Activated T-helper 1 cell treated with anti-CD3 and anti-CD28 coated beads, Interleukin-12 subunit alpha, Interleukin-12 subunit beta, Interleukin-2, Interleukin-4 antibody, amounts not matched to agents 30 ng/mL and 10 ng/mL and 1 ng/mL, durations not matched to agents 14 hours and 24 hours and 36 hours (primary cell): ENCODE data around the gene ZNF652. TPM values are rescaled to one million over a fixed set of nuclear protein-coding genes. Genes with fewer than 3 reads are reported as not detected.
"Not testable (repeated sequence)": the region's sequence is repeated elsewhere in the genome, so short reads cannot be mapped to it uniquely, and the experiment has no call there.

Source experiments
- DNase-seq: peaks from one replicate; pipeline ENCODE4 v3.0.0; 2021; ENCODE audit warnings: low spot score
- H3K27ac Mint-ChIP-seq: one replicate; pipeline ENCODE4 v1.8.0; 2021; ENCODE audit warnings: mild to moderate bottlenecking, mixed read lengths
- H3K27me3 Mint-ChIP-seq: one replicate; pipeline ENCODE4 v1.8.0; 2022; ENCODE audit warnings: mild to moderate bottlenecking, moderate library complexity, mixed read lengths; ENCODE audit not compliant: insufficient read depth
- H3K36me3 Mint-ChIP-seq: one replicate; pipeline ENCODE4 v1.8.0; 2021; ENCODE audit warnings: low read depth, mixed read lengths
- H3K4me1 Mint-ChIP-seq: one replicate; pipeline ENCODE4 v1.8.0; 2021; ENCODE audit warnings: low read depth, mixed read lengths
- H3K4me3 Mint-ChIP-seq: one replicate; pipeline ENCODE4 v1.8.0; 2021; ENCODE audit warnings: mild to moderate bottlenecking, moderate library complexity, mixed read lengths
- H3K9me3 Mint-ChIP-seq: one replicate; pipeline ENCODE4 v1.8.0; 2021; ENCODE audit warnings: mixed read lengths
- intact Hi-C: fragments of 100-400 bp; cut with micrococcal nuclease; formaldehyde crosslinking; loops from one replicate; pipeline ENCODE4 v1.15.1; 2024
- total RNA-seq: library from RNA; stranded (reverse); gene quantifications from 2 replicates; pipeline ENCODE4 v1.2.3, GENCODE V29; 2022

The ZNF652 gene
- total RNA-seq, 1 donor from 2014 or later = 6.3 TPM

DNA sequence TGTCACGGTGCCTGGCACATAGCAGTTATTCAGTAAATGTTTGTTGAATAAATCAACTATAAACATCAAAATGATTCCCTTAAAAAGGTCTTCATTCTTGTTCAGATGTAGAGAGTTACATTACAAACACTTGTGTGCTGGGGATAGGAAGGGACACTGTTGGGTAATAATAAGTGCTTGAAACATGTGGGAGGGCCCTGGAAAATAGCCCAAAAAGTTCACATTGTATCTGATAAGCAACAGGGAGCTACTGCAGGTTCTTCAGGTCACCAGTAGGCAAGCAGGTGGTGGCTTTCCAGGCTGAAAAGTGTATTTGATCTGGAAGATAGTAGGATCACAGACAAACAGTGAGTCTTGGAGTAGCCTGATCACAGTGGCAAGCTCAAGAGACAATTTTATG is 19.0 kb upstream of the ZNF652 start:
- intact Hi-C loops = no loop called here
- H3K27me3 Mint-ChIP-seq = peaks cover 4% of the 10 kb centered on the region
- no peak overlapping the region for H3K4me3 Mint-ChIP-seq
- DNase-seq = no peak
- no peaks in the 10 kb centered on the region for H3K9me3 Mint-ChIP-seq
- H3K36me3 Mint-ChIP-seq = no peaks in the 10 kb centered on the region
- H3K4me1 Mint-ChIP-seq = peaks cover 3% of the 10 kb centered on the region
- H3K27ac Mint-ChIP-seq = no peak overlapping the region

DNA sequence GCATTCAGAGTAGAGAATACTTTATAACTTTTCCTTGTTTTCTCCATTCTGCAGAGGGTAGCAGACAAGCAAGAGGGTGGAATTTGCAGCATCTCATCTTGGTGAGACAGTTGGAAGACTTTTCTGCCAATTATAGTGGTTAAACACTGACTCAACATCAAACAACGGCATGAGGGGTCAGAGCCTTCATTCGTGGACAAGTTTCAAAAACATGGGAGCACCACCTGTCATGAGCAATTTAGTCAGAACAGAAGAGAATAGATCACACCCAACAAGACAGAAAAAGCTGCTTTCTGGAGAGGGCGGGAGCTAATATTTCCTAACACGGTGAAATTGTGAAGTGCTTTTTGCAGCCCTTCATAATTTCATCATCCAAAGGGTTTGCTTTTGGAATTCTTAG is 17.9 kb upstream of the ZNF652 start:
- no peak overlapping the region for H3K4me3 Mint-ChIP-seq
- intact Hi-C loops = no loop called here
- H3K27me3 Mint-ChIP-seq = peaks cover 5% of the 10 kb centered on the region
- H3K27ac Mint-ChIP-seq = no peak overlapping the region
- no peaks in the 10 kb centered on the region for H3K9me3 Mint-ChIP-seq
- no peaks in the 10 kb centered on the region for H3K36me3 Mint-ChIP-seq
- no peaks in the 10 kb centered on the region for H3K4me1 Mint-ChIP-seq
- DNase-seq = no peak

- Mint-ChIP-seq H3K36me3 (no peaks in the 10 kb centered on the region), H3K9me3 (no peaks in the 10 kb centered on the region), H3K4me1 (no peaks in the 10 kb centered on the region), H3K27ac (no peak overlapping the region), H3K27me3 (peaks cover 5% of the 10 kb centered on the region), H3K4me3 (no peak overlapping the region)
- DNase-seq = no peak
- intact Hi-C loops = no loop called here
These were observed 16.3 kb upstream of the ZNF652 start for GRCh38 chr17:49378311-49378710.

DNA sequence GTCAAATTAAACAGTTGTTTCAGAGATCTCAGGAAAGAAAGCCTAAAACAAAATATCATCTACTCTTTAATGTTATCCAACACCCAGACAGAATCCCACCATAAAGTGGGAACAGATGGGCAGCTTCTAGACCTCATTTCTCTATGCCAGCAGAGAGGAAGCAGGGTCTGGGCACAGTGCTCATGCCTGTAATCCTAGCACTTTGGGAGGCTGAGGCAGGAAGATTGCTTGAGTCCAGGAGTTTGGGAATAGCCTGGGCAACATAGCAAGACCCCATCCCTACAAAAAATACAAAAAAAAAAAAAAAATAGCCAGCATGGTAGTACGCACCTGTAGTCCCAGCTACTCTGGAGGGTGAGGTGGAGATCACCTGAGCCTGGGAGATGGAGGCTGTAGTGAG is 13.5 kb upstream of the ZNF652 start:
- Mint-ChIP-seq H3K36me3 (no peaks in the 10 kb centered on the region), H3K27me3 (peaks cover 5% of the 10 kb centered on the region)
- no peak for DNase-seq

DNA sequence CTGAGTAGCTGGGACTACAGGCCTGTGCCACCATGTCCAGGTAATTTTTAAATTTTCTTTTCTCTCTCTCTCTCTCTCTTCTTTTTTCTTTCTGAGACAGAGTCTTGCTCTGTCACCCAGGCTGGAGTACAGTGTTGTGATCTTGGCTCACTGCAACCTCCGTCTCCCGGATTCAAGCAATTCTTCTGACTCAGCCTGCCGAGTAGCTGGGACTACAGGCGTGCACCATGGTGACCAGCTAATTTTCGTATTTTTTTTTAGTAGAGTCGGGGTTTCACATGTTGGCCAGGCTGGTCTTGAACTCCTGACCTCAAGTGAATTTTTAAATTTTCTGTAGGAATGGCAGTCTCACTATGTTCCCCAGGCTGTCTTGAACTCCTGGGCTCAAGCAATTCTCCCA is 11.1 kb upstream of the ZNF652 start:
- H3K27me3 Mint-ChIP-seq = peaks cover 2% of the 10 kb centered on the region
- intact Hi-C loops = no loop called here
- H3K27ac Mint-ChIP-seq = no peak overlapping the region
- H3K4me3 Mint-ChIP-seq = no peak overlapping the region
- no peaks in the 10 kb centered on the region for H3K9me3 Mint-ChIP-seq
- no peak for DNase-seq
- H3K4me1 Mint-ChIP-seq = no peaks in the 10 kb centered on the region
- no peaks in the 10 kb centered on the region for H3K36me3 Mint-ChIP-seq

More for the DNA sequence above, 13.5 kb upstream of the ZNF652 start:
- no peak overlapping the region for H3K27ac Mint-ChIP-seq
- no peaks in the 10 kb centered on the region for H3K4me1 Mint-ChIP-seq
- intact Hi-C loops = no loop called here
- H3K9me3 Mint-ChIP-seq = no peaks in the 10 kb centered on the region
- H3K4me3 Mint-ChIP-seq = no peak overlapping the region

- H3K4me1 Mint-ChIP-seq = no peaks in the 10 kb centered on the region
- no peaks in the 10 kb centered on the region for H3K9me3 Mint-ChIP-seq
- intact Hi-C loops = no loop called here
- H3K36me3 Mint-ChIP-seq = no peaks in the 10 kb centered on the region
- H3K27me3 Mint-ChIP-seq = peaks cover 2% of the 10 kb centered on the region
- DNase-seq = no peak
- no peak overlapping the region for H3K27ac Mint-ChIP-seq
- no peak overlapping the region for H3K4me3 Mint-ChIP-seq
These were observed 10.4 kb upstream of the ZNF652 start for GRCh38 chr17:49372425-49372824.

DNA sequence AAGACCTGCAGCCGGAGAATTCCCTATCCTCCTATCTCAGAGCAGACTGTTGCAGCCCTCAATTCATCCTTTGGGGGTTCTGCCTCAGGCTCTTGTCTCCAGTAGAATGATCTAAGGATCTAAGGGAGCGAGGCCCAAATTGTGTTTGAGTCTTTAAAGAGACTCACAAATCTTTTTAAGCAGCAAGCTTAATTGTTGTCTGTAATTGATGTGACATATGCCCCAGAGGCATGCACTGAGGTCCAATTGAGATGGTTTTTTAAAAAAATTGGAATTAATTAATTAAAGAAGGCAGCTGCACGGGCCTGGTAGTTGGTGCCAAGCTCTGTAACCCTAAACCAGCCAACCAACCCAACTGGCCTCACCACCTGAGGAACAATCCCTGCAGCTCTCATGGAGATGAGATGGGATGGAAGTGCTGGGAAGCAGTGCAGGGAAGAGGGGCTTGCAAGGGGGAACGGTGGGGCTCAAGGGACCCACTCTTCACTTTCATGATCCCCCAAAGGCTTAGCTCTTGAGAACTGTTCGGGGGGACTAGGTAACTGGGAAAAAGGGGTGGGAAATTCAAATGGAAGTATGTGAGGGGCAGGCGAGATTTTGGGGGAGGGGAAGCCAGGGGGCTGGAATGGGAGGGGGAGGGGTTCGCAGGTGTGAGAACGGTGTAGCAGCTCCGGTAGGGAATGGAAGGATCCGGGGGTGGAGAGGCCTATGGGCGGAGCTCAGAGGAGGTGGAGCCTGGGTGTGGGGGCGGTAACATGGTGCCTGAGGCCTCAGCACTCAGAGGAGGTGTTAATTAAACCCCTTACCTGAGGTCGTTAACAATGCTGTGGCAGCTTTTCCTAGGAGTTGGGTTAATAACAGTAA is 9.2 kb upstream of the ZNF652 start:
- no peak for DNase-seq
- Mint-ChIP-seq H3K9me3 (no peaks in the 10 kb centered on the region), H3K27ac (no peak overlapping the region), H3K4me3 (no peak overlapping the region), H3K4me1 (no peaks in the 10 kb centered on the region), H3K27me3 (peaks cover 2% of the 10 kb centered on the region), H3K36me3 (no peaks in the 10 kb centered on the region)
- intact Hi-C loops = no loop called here

DNA sequence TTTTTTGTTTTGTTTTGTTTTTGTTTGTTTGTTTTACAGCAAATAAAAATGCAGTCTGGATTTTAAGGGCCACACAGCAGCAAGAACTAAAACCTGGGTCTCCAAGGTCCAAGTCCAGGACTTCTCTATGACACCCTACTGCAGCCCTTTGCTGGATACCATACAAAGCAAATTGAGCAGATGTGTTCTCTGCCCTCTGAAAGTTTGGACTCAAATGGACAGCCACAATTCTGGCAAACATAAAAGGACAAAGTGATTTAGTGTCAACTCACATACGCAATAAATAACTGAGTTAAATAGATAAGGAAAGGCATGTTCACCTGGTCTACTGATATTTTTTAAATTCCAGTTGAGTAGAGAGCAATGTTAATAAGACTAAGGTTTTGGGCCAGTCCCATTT is 7.7 kb upstream of the ZNF652 start:
- no peak overlapping the region for H3K27ac Mint-ChIP-seq
- H3K36me3 Mint-ChIP-seq = peaks cover 4% of the 10 kb centered on the region
- peaks cover 10% of the 10 kb centered on the region for H3K4me1 Mint-ChIP-seq
- H3K27me3 Mint-ChIP-seq = no peaks in the 10 kb centered on the region
- no peak for DNase-seq
- intact Hi-C loops = loop anchor here (10.0 kb wide), 1 partner anchor 455 kb away; no protein-coding TSS in a partner anchor
- H3K9me3 Mint-ChIP-seq = no peaks in the 10 kb centered on the region
- no peak overlapping the region for H3K4me3 Mint-ChIP-seq

DNA sequence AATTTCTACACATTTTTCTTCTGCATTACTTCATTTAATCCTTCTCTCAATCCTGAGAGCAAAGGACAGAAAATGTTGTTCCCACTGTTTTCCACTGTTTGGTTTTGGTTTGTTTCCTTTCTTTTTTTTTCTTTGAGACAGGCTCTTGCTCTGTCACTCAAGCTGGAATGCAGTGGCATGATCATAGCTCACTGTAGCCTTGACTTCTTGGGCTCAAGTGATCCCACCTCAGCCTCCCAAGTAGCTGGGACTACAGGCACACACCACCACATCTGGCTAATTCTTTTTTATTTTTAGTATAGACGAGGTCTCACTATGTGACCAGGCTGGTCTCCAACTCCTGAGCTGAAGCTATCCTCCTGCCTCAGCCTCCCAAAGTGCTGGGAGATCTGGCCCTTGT is 7.0 kb upstream of the ZNF652 start:
- H3K36me3 Mint-ChIP-seq = peaks cover 4% of the 10 kb centered on the region
- no peaks in the 10 kb centered on the region for H3K27me3 Mint-ChIP-seq
- no peak overlapping the region for H3K27ac Mint-ChIP-seq
- DNase-seq = no peak
- no peak overlapping the region for H3K4me3 Mint-ChIP-seq
- H3K4me1 Mint-ChIP-seq = peaks cover 15% of the 10 kb centered on the region
- H3K9me3 Mint-ChIP-seq = no peaks in the 10 kb centered on the region
- intact Hi-C loops = loop anchor here (10.0 kb wide), 1 partner anchor 454 kb away; no protein-coding TSS in a partner anchor

DNA sequence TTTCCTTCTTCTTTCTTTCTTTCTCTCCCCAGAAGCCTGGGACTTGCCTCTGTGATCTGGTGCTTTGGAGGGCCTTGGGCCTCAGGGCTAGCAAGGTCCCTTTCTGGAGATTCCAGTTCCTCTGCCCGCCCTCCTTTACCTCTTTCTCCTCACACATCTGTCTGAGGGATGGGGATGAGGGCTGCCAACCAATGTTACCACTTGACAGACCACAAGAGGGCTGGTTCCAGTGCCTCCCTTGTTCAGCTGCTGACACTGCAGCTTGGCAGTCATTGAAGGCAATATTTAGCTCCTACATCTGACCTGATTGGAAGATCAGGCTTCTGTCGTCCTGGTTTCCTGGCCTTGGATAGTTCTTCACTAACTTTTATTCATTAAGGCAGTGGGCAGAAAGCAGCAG is 3.6 kb upstream of the ZNF652 start:
- no peak for DNase-seq
- intact Hi-C loops = loop anchor here (10.0 kb wide), 1 partner anchor 451 kb away; no protein-coding TSS in a partner anchor

DNA sequence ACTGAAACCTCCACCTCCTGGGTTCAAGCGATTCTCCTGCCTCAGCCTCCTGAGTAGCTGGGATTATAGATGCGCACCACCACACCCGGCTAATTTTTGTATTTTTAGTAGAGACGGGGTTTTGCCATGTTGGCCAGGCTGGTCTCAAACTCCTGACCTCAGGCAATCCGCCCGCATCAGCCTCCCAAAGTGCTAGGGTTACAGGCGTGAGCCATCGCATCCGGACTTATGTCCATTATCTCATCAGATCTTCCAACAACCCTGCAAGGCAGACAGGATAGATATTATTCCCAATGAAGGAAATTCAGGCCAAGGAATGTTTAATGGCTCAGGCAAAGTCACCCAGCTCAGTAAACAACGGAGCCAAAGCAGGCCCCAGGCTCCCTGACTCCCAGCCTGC is 3.1 kb upstream of the ZNF652 start:
- H3K9me3 Mint-ChIP-seq, DNase-seq, H3K27ac Mint-ChIP-seq, H3K27me3 Mint-ChIP-seq, H3K36me3 Mint-ChIP-seq, H3K4me3 Mint-ChIP-seq: not testable (repeated sequence)
- H3K4me1 Mint-ChIP-seq = peaks cover 35% of the 10 kb centered on the region
- intact Hi-C loops = loop anchor here (10.0 kb wide), 1 partner anchor 450 kb away; no protein-coding TSS in a partner anchor

More for the DNA sequence above, 3.6 kb upstream of the ZNF652 start:
- no peaks in the 10 kb centered on the region for H3K9me3 Mint-ChIP-seq
- peak overlapping the region; percentile 52 for H3K4me3 Mint-ChIP-seq
- peaks cover 30% of the 10 kb centered on the region for H3K4me1 Mint-ChIP-seq
- H3K36me3 Mint-ChIP-seq = peaks cover 4% of the 10 kb centered on the region
- no peaks in the 10 kb centered on the region for H3K27me3 Mint-ChIP-seq
- peak overlapping the region; percentile 60 for H3K27ac Mint-ChIP-seq

GRCh38 chr17:49364119-49364518 is 2.1 kb upstream of the ZNF652 start:
- Mint-ChIP-seq H3K27me3 (no peaks in the 10 kb centered on the region), H3K4me3 (no peak overlapping the region)
- intact Hi-C loops = loop anchor here (5.0 to 10.0 kb wide), 2 partner anchors 343 to 449 kb away; partner anchors contain the start of gene SLC35B1

DNA sequence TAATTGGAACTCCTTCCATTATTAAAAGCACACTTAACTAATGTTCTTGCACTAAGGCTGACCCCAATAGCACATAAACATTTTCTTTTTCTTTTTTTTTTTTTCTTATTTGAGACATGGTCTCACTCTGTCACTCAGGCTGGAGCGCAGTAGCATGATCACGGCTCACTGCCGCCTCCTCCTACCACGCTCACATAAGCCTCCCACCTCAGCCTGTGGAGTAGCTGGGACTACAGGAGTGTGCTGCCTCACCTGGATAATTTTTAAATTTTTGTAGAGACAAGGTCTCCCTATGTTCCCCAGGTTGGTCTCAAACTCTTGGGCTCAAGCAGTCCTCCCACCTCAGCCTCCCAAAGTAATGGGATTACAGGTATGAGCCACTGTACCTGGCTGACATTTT is 1.2 kb upstream of the ZNF652 start:
- H3K27me3 Mint-ChIP-seq = no peaks in the 10 kb centered on the region
- peaks cover 4% of the 10 kb centered on the region for H3K36me3 Mint-ChIP-seq
- H3K4me3 Mint-ChIP-seq = no peak overlapping the region
- DNase-seq = no peak
- H3K9me3 Mint-ChIP-seq = no peaks in the 10 kb centered on the region
- no peak overlapping the region for H3K27ac Mint-ChIP-seq
- intact Hi-C loops = loop anchor here (2.0 to 10.0 kb wide), 3 partner anchors 170 to 448 kb away; partner anchors contain the start of gene SLC35B1
- H3K4me1 Mint-ChIP-seq = peaks cover 54% of the 10 kb centered on the region

More at GRCh38 chr17:49364119-49364518, 2.1 kb upstream of the ZNF652 start:
- H3K36me3 Mint-ChIP-seq = peaks cover 4% of the 10 kb centered on the region
- H3K9me3 Mint-ChIP-seq = no peaks in the 10 kb centered on the region
- no peak for DNase-seq
- H3K4me1 Mint-ChIP-seq = peaks cover 45% of the 10 kb centered on the region
- H3K27ac Mint-ChIP-seq = no peak overlapping the region
